ENCODE results near the gene C1QTNF5. TPM values are rescaled to one million over a fixed set of nuclear protein-coding genes. Genes with fewer than 3 reads are reported as not detected.

C1QTNF5 gene
- total RNA-seq, 1 donor: 41.3 TPM

- H3K4me3 ChIP-seq (ENCODE audit: insufficient read depth, low read length): no peak overlapping the region
- no peaks in the 10 kb centered on the region for H4K20me1 ChIP-seq (ENCODE audit: insufficient read depth, low read length)
- H3K9me3 ChIP-seq (ENCODE audit: low read depth, low read length): no peaks in the 10 kb centered on the region
- no peaks in the 10 kb centered on the region for H3K36me3 ChIP-seq (ENCODE audit: insufficient read depth, low read length)
- DNase-seq (ENCODE audit: insufficient read length, low spot score, missing footprints): no peak
- H3K4me1 ChIP-seq (ENCODE audit: insufficient read depth, low read length): peaks cover 49% of the 10 kb centered on the region
- no peak overlapping the region for H3K27ac ChIP-seq (ENCODE audit: low read depth, low read length)
- H3K4me2 ChIP-seq (ENCODE audit: insufficient read depth, low read length): no peak overlapping the region
- no peak for TF ChIP-seq CTCF (IDR thresholded peaks at IDR 0.05; ENCODE audit: extremely low read depth, low read depth, low read length)
- no peaks in the 10 kb centered on the region for H3K79me2 ChIP-seq (ENCODE audit: insufficient read depth, low read length)
- no peaks in the 10 kb centered on the region for H3K27me3 ChIP-seq (ENCODE audit: insufficient read depth, low read length)
- no peak overlapping the region for H2AFZ ChIP-seq (ENCODE audit: low read length)
These were observed 26.3 kb upstream of the C1QTNF5 start for GRCh38 chr11:119366690-119367620.

DNA sequence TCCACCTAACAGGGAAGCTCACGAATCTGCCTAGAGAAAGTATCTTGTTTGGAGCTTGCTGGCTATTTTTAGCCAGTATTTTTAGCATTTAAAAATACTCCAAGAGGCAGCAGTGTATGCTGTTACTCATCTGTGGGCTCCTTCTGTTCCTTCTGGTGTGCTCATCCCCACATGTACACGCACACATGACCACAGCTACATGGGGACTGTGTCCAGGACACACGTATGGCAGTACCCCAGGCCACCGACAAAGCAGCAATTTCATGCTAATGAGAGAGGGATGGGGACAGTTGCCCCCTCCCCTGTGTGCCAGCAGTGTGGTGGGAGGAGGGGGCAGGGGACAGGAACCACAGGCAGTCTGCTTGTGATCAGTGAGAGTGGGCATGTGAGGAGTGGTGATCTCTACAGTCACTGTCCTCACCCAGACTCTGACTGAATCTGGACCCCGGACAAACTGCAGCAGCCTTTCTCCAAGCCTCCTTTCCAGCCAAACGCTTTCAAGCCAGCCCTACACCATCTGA lies 24.4 kb upstream of the C1QTNF5 start:
- peak overlapping the region; percentile 44 for H3K4me2 ChIP-seq (ENCODE audit: insufficient read depth, low read length)
- no peak overlapping the region for H3K27ac ChIP-seq (ENCODE audit: low read depth, low read length)
- no peak for TF ChIP-seq CTCF (IDR thresholded peaks at IDR 0.05; ENCODE audit: extremely low read depth, low read depth, low read length)

GRCh38 chr11:119363851-119364590 lies 23.3 kb upstream of the C1QTNF5 start:
- Histone ChIP-seq H3K36me3 (ENCODE audit: insufficient read depth, low read length) (no peaks in the 10 kb centered on the region), H3K9me3 (ENCODE audit: low read depth, low read length) (no peaks in the 10 kb centered on the region), H4K20me1 (ENCODE audit: insufficient read depth, low read length) (no peaks in the 10 kb centered on the region), H2AFZ (ENCODE audit: low read length) (peak overlapping the region; percentile 39), H3K4me1 (ENCODE audit: insufficient read depth, low read length) (peaks cover 49% of the 10 kb centered on the region), H3K4me3 (ENCODE audit: insufficient read depth, low read length) (peak overlapping the region; percentile 53), H3K27ac (ENCODE audit: low read depth, low read length) (no peak overlapping the region), H3K27me3 (ENCODE audit: insufficient read depth, low read length) (no peaks in the 10 kb centered on the region), H3K4me2 (ENCODE audit: insufficient read depth, low read length) (peak overlapping the region; percentile 44), H3K79me2 (ENCODE audit: insufficient read depth, low read length) (no peaks in the 10 kb centered on the region)
- TF ChIP-seq CTCF (IDR thresholded peaks at IDR 0.05; ENCODE audit: extremely low read depth, low read depth, low read length): no peak
- peak; percentile 96 for DNase-seq (ENCODE audit: insufficient read length, low spot score, missing footprints)

More for the DNA sequence above, 24.4 kb upstream of the C1QTNF5 start:
- H3K4me1 ChIP-seq (ENCODE audit: insufficient read depth, low read length): peaks cover 49% of the 10 kb centered on the region
- no peak overlapping the region for H2AFZ ChIP-seq (ENCODE audit: low read length)
- H3K79me2 ChIP-seq (ENCODE audit: insufficient read depth, low read length): no peaks in the 10 kb centered on the region
- no peaks in the 10 kb centered on the region for H3K27me3 ChIP-seq (ENCODE audit: insufficient read depth, low read length)
- no peaks in the 10 kb centered on the region for H3K9me3 ChIP-seq (ENCODE audit: low read depth, low read length)
- no peaks in the 10 kb centered on the region for H4K20me1 ChIP-seq (ENCODE audit: insufficient read depth, low read length)
- H3K36me3 ChIP-seq (ENCODE audit: insufficient read depth, low read length): no peaks in the 10 kb centered on the region
- H3K4me3 ChIP-seq (ENCODE audit: insufficient read depth, low read length): no peak overlapping the region
- DNase-seq (ENCODE audit: insufficient read length, low spot score, missing footprints): peak; percentile 97
